ENCODE measurements around the gene BRAP. TPM values are rescaled to one million over a fixed set of nuclear protein-coding genes. Genes with fewer than 3 reads are reported as not detected.
"Not testable (repeated sequence)": the region's sequence is repeated elsewhere in the genome, so short reads cannot be mapped to it uniquely, and the experiment has no call there.

BRAP gene
- total RNA-seq, 1 experiment from 2014 or later: 25.1 TPM

- in situ Hi-C loops (cut with HindIII; ENCODE audit: low pct_unique_long_range_greater_than_20kb, low sequenced_read_pairs): no loop called here
- DNase-seq (ENCODE audit: low read depth, low spot score): peak; percentile 11
These were observed 390 bp downstream of the BRAP start for GRCh38 chr12:111685322-111685810.

GRCh38 chr12:111684485-111685198, 1.1 kb downstream of the BRAP start:
- not testable (repeated sequence) for DNase-seq (ENCODE audit: low read depth, low spot score)

GRCh38 chr12:111677186-111677585, 8.6 kb downstream of the BRAP start:
- in situ Hi-C loops (cut with HindIII; ENCODE audit: low pct_unique_long_range_greater_than_20kb, low sequenced_read_pairs): no loop called here
- DNase-seq (ENCODE audit: low read depth, low spot score): no peak

More at GRCh38 chr12:111684485-111685198, 1.1 kb downstream of the BRAP start:
- in situ Hi-C loops (cut with HindIII; ENCODE audit: low pct_unique_long_range_greater_than_20kb, low sequenced_read_pairs): not testable (repeated sequence)

GRCh38 chr12:111673503-111673902, 12.3 kb downstream of the BRAP start:
- DNase-seq (ENCODE audit: low read depth, low spot score): peak; percentile 65
- in situ Hi-C loops (cut with HindIII; ENCODE audit: low pct_unique_long_range_greater_than_20kb, low sequenced_read_pairs): no loop called here

- in situ Hi-C loops (cut with HindIII; ENCODE audit: low pct_unique_long_range_greater_than_20kb, low sequenced_read_pairs): no loop called here
- no peak for DNase-seq (ENCODE audit: low read depth, low spot score)
These were observed 12.9 kb downstream of the BRAP start for GRCh38 chr12:111672822-111673381.

GRCh38 chr12:111664961-111665865, 20.5 kb downstream of the BRAP start:
- no peak for DNase-seq (ENCODE audit: low read depth, low spot score)
- in situ Hi-C loops (cut with HindIII; ENCODE audit: low pct_unique_long_range_greater_than_20kb, low sequenced_read_pairs): no loop called here

- in situ Hi-C loops (cut with HindIII; ENCODE audit: low pct_unique_long_range_greater_than_20kb, low sequenced_read_pairs): no loop called here
- no peak for DNase-seq (ENCODE audit: low read depth, low spot score)
These were observed 21.3 kb downstream of the BRAP start for GRCh38 chr12:111664499-111664898.

GRCh38 chr12:111656016-111656415, 29.7 kb downstream of the BRAP start:
- DNase-seq (ENCODE audit: low read depth, low spot score): no peak
- in situ Hi-C loops (cut with HindIII; ENCODE audit: low pct_unique_long_range_greater_than_20kb, low sequenced_read_pairs): no loop called here

GRCh38 chr12:111655356-111655755, 30.4 kb downstream of the BRAP start:
- in situ Hi-C loops (cut with HindIII; ENCODE audit: low pct_unique_long_range_greater_than_20kb, low sequenced_read_pairs): no loop called here
- no peak for DNase-seq (ENCODE audit: low read depth, low spot score)

GRCh38 chr12:111653596-111653995, 32.2 kb downstream of the BRAP start:
- no peak for DNase-seq (ENCODE audit: low read depth, low spot score)
- in situ Hi-C loops (cut with HindIII; ENCODE audit: low pct_unique_long_range_greater_than_20kb, low sequenced_read_pairs): no loop called here

- DNase-seq (ENCODE audit: low read depth, low spot score); in situ Hi-C loops (cut with HindIII; ENCODE audit: low pct_unique_long_range_greater_than_20kb, low sequenced_read_pairs): not testable (repeated sequence)
These were observed 33.2 kb downstream of the BRAP start for GRCh38 chr12:111652530-111652929.

GRCh38 chr12:111650912-111651311, 34.8 kb downstream of the BRAP start:
- in situ Hi-C loops (cut with HindIII; ENCODE audit: low pct_unique_long_range_greater_than_20kb, low sequenced_read_pairs): no loop called here
- DNase-seq (ENCODE audit: low read depth, low spot score): no peak

- in situ Hi-C loops (cut with HindIII; ENCODE audit: low pct_unique_long_range_greater_than_20kb, low sequenced_read_pairs): no loop called here
- DNase-seq (ENCODE audit: low read depth, low spot score): no peak
These were observed 40.3 kb downstream of the BRAP start for GRCh38 chr12:111645433-111645832.

- no peak for DNase-seq (ENCODE audit: low read depth, low spot score)
- in situ Hi-C loops (cut with HindIII; ENCODE audit: low pct_unique_long_range_greater_than_20kb, low sequenced_read_pairs): no loop called here
These were observed 42.3 kb downstream of the BRAP start for GRCh38 chr12:111643427-111643826.

- no peak for DNase-seq (ENCODE audit: low read depth, low spot score)
- in situ Hi-C loops (cut with HindIII; ENCODE audit: low pct_unique_long_range_greater_than_20kb, low sequenced_read_pairs): no loop called here
These were observed 42.9 kb downstream of the BRAP start for GRCh38 chr12:111642681-111643426.

GRCh38 chr12:111640506-111640905, 45.2 kb downstream of the BRAP start:
- in situ Hi-C loops (cut with HindIII; ENCODE audit: low pct_unique_long_range_greater_than_20kb, low sequenced_read_pairs): no loop called here
- no peak for DNase-seq (ENCODE audit: low read depth, low spot score)

GRCh38 chr12:111638556-111638955, 47.2 kb downstream of the BRAP start:
- in situ Hi-C loops (cut with HindIII; ENCODE audit: low pct_unique_long_range_greater_than_20kb, low sequenced_read_pairs): no loop called here
- DNase-seq (ENCODE audit: low read depth, low spot score): no peak

Measured in SK-MEL-5 (cell line).